OCI-LY3 (cell line): ENCODE data around the gene ZDHHC22.

ENCODE experiments used
- H2AFZ ChIP-seq: fragments of 200-600, 300-600 bp; shearing (Covaris generic); 2 replicates; pipeline ENCODE4 v1.6.0; 2014; ENCODE audit warnings: antibody characterized with exemption, low read depth, low read length
- H3K27ac ChIP-seq: fragments of 200-600, 300-600 bp; sonication (generic); 2 replicates; pipeline ENCODE4 v1.5.1; 2014; ENCODE audit warnings: mild to moderate bottlenecking, low read length, moderate library complexity, mixed read lengths
- H3K27me3 ChIP-seq: fragments of 200-600, 300-600 bp; sonication (generic); 2 replicates; pipeline ENCODE4 v1.6.1; 2014; ENCODE audit warnings: low read depth, low read length, mixed read lengths
- H3K36me3 ChIP-seq: fragments of 200-600, 300-600 bp; sonication (generic); replicated peaks from 2 replicates; pipeline ENCODE3; 2014; ENCODE audit warnings: low read depth, low read length, mixed read lengths
- H3K4me1 ChIP-seq: fragments of 300-600, 200-600 bp; sonication (generic); 2 replicates; pipeline ENCODE4 v1.6.1; 2014; ENCODE audit warnings: low read length, mixed read lengths
- H3K4me2 ChIP-seq: fragments of 200-600, 300-600 bp; sonication (generic); 2 replicates; pipeline ENCODE4 v1.6.1; 2014; ENCODE audit warnings: low read length, mixed read lengths
- H3K4me3 ChIP-seq: fragments of 300-600, 200-600 bp; sonication (generic); 2 replicates; pipeline ENCODE4 v1.5.1; 2014; ENCODE audit warnings: antibody characterized with exemption, mild to moderate bottlenecking, low read length, moderate library complexity
- H3K79me2 ChIP-seq: fragments of 300-600, 200-600 bp; shearing (Covaris generic); 2 replicates; pipeline ENCODE4 v1.6.1; 2014; ENCODE audit warnings: mild to moderate bottlenecking, low read length, mixed read lengths
- H3K9ac ChIP-seq: fragments of 300-600, 200-600 bp; shearing (Covaris generic); 2 replicates; pipeline ENCODE4 v1.6.0; 2014; ENCODE audit warnings: mild to moderate bottlenecking, low read length, moderate library complexity
- H3K9me3 ChIP-seq: fragments of 200-600, 300-600 bp; shearing (Covaris generic); 2 replicates; pipeline ENCODE4 v1.6.1; 2014; ENCODE audit warnings: low read length, mixed read lengths; ENCODE audit not compliant: insufficient read depth
- H4K20me1 ChIP-seq: fragments of 200-600, 300-600 bp; sonication (generic); 2 replicates; pipeline ENCODE4 v1.6.1; 2016; ENCODE audit warnings: low read length, mixed read lengths; ENCODE audit not compliant: insufficient read depth
- CTCF ChIP-seq: fragments of 200-600, 300-600 bp; sonication (generic); IDR thresholded peaks from 2 replicates; pipeline ENCODE4 v1.5.1; 2014; ENCODE audit warnings: antibody characterized with exemption, low read length, low read depth
- EZH2phosphoT487 ChIP-seq: fragments of 200-600 bp; shearing (Covaris generic); IDR thresholded peaks from 2 replicates; pipeline ENCODE4 v1.6.1; 2018; ENCODE audit warnings: antibody characterized with exemption, mixed run types, low read depth

Gene ZDHHC22

GRCh38 chr14:77088645-77089044, 52.9 kb downstream of the ZDHHC22 start:
- no peak for TF ChIP-seq EZH2phosphoT487
- TF ChIP-seq CTCF = no peak
- Histone ChIP-seq H3K4me2 (no peak overlapping the region), H3K9me3 (peaks cover 14% of the 10 kb centered on the region), H3K79me2 (no peaks in the 10 kb centered on the region), H3K27me3 (peaks cover 12% of the 10 kb centered on the region; the same call in 1 of the 2 replicates), H3K4me3 (no peak overlapping the region), H3K4me1 (no peaks in the 10 kb centered on the region), H2AFZ (no peak overlapping the region), H4K20me1 (no peaks in the 10 kb centered on the region), H3K9ac (no peak overlapping the region), H3K36me3 (peaks cover 6% of the 10 kb centered on the region), H3K27ac (no peak overlapping the region)

GRCh38 chr14:77088219-77088618, 53.4 kb downstream of the ZDHHC22 start:
- no peak overlapping the region for H3K27ac ChIP-seq
- H3K27me3 ChIP-seq = peaks cover 12% of the 10 kb centered on the region; the same call in 1 of the 2 replicates
- no peak for TF ChIP-seq EZH2phosphoT487
- TF ChIP-seq CTCF = no peak
- peaks cover 14% of the 10 kb centered on the region for H3K9me3 ChIP-seq
- no peak overlapping the region for H3K4me2 ChIP-seq
- H3K36me3 ChIP-seq = peaks cover 6% of the 10 kb centered on the region
- H3K4me3 ChIP-seq = no peak overlapping the region
- no peaks in the 10 kb centered on the region for H3K4me1 ChIP-seq
- H4K20me1 ChIP-seq = no peaks in the 10 kb centered on the region
- H2AFZ ChIP-seq = no peak overlapping the region
- H3K79me2 ChIP-seq = no peaks in the 10 kb centered on the region
- no peak overlapping the region for H3K9ac ChIP-seq

GRCh38 chr14:77087631-77088030, 54.0 kb downstream of the ZDHHC22 start:
- TF ChIP-seq EZH2phosphoT487 = no peak
- no peak for TF ChIP-seq CTCF
- no peaks in the 10 kb centered on the region for H3K79me2 ChIP-seq
- peaks cover 14% of the 10 kb centered on the region for H3K9me3 ChIP-seq
- H4K20me1 ChIP-seq = no peaks in the 10 kb centered on the region
- H3K27me3 ChIP-seq = peaks cover 12% of the 10 kb centered on the region; the same call in 1 of the 2 replicates
- H2AFZ ChIP-seq = no peak overlapping the region
- no peak overlapping the region for H3K27ac ChIP-seq
- H3K9ac ChIP-seq = no peak overlapping the region
- H3K4me2 ChIP-seq = no peak overlapping the region
- no peak overlapping the region for H3K4me3 ChIP-seq
- H3K4me1 ChIP-seq = no peaks in the 10 kb centered on the region
- peaks cover 6% of the 10 kb centered on the region for H3K36me3 ChIP-seq

- Histone ChIP-seq H3K4me2 (no peak overlapping the region), H3K27ac (no peak overlapping the region), H3K4me1 (no peaks in the 10 kb centered on the region), H3K79me2 (no peaks in the 10 kb centered on the region), H2AFZ (no peak overlapping the region), H3K36me3 (peaks cover 6% of the 10 kb centered on the region), H3K9me3 (peaks cover 13% of the 10 kb centered on the region), H3K9ac (no peak overlapping the region), H4K20me1 (no peaks in the 10 kb centered on the region), H3K27me3 (peaks cover 12% of the 10 kb centered on the region; the same call in 1 of the 2 replicates), H3K4me3 (no peak overlapping the region)
- TF ChIP-seq EZH2phosphoT487 = no peak
- TF ChIP-seq CTCF = no peak
These were observed 54.6 kb downstream of the ZDHHC22 start for GRCh38 chr14:77086951-77087350.
